Trophoblast cell (in vitro differentiated cells and primary cell): ENCODE results near the gene BICRAL.

ENCODE experiments used
- DNase-seq, 2 donors: peaks; one replicate each; pipeline ENCODE4 v3.0.0-alpha.2; 2016
- H2AFZ ChIP-seq: 2 replicates; pipeline ENCODE4 v1.6.1; 2013; ENCODE audit warnings: low read length, moderate library complexity, mild to moderate bottlenecking; ENCODE audit not compliant: insufficient read depth, poor library complexity
- H2AK5ac ChIP-seq: 2 replicates; pipeline ENCODE4 v1.6.1; 2013; ENCODE audit warnings: mild to moderate bottlenecking, low read length
- H2BK120ac ChIP-seq: 2 replicates; pipeline ENCODE4 v1.6.1; 2013; ENCODE audit warnings: low read length, mild to moderate bottlenecking, moderate library complexity; ENCODE audit not compliant: insufficient read depth, poor library complexity
- H2BK12ac ChIP-seq: 2 replicates; pipeline ENCODE4 v1.6.1; 2013; ENCODE audit warnings: mild to moderate bottlenecking, low read length, moderate library complexity
- H2BK5ac ChIP-seq: 2 replicates; pipeline ENCODE4 v1.6.1; 2013; ENCODE audit warnings: low read length, low read depth, moderate library complexity, mild to moderate bottlenecking; ENCODE audit not compliant: poor library complexity
- H3K14ac ChIP-seq: 2 replicates; pipeline ENCODE4 v1.6.1; 2013; ENCODE audit warnings: mild to moderate bottlenecking, low read length
- H3K18ac ChIP-seq: 2 replicates; pipeline ENCODE4 v1.6.1; 2013; ENCODE audit warnings: mild to moderate bottlenecking, low read length
- H3K23ac ChIP-seq: 2 replicates; pipeline ENCODE4 v1.6.1; 2013; ENCODE audit warnings: low read length
- H3K27ac ChIP-seq: 2 replicates; pipeline ENCODE4 v1.5.1; 2013; ENCODE audit warnings: low read depth, mild to moderate bottlenecking, inconsistent platforms, low read length, moderate library complexity
- H3K27me3 ChIP-seq: 2 replicates; pipeline ENCODE4 v1.6.1; 2013; ENCODE audit warnings: inconsistent platforms, mild to moderate bottlenecking, low read length, moderate library complexity; ENCODE audit not compliant: insufficient read depth
- H3K36me3 ChIP-seq, 2 experiments: 1 replicate in 1 of 2; 2 replicates in 1 of 2; pipeline ENCODE4 v1.6.1; 2013; ENCODE audit warnings: low read length in 2 of 2, mild to moderate bottlenecking in 2 of 2, moderate library complexity in 1 of 2; ENCODE audit not compliant: insufficient read depth in 2 of 2, control insufficient read depth in 1 of 2
- H3K4ac ChIP-seq: 2 replicates; pipeline ENCODE4 v1.6.1; 2013; ENCODE audit warnings: low read depth, mild to moderate bottlenecking, low read length, moderate library complexity
- H3K4me1 ChIP-seq, 2 experiments: 1 replicate in 1 of 2; 2 replicates in 1 of 2; pipeline ENCODE4 v1.6.1; 2013; ENCODE audit warnings: low read length in 2 of 2, mild to moderate bottlenecking in 2 of 2, moderate library complexity in 1 of 2; ENCODE audit not compliant: insufficient read depth in 2 of 2, control insufficient read depth in 1 of 2
- H3K4me2 ChIP-seq: 2 replicates; pipeline ENCODE4 v1.6.1; 2013; ENCODE audit warnings: inconsistent platforms, mild to moderate bottlenecking, low read length, moderate library complexity
- H3K4me3 ChIP-seq: 2 replicates; pipeline ENCODE4 v1.5.1; 2013; ENCODE audit warnings: mild to moderate bottlenecking, low read depth, low read length, inconsistent platforms
- H3K79me1 ChIP-seq: one replicate; pipeline ENCODE4 v1.6.1; 2013; ENCODE audit warnings: low read length
- H3K79me2 ChIP-seq: 2 replicates; pipeline ENCODE4 v1.6.1; 2013; ENCODE audit warnings: low read length, mild to moderate bottlenecking; ENCODE audit not compliant: control insufficient read depth, insufficient read depth, poor library complexity
- H3K9ac ChIP-seq: 2 replicates; pipeline ENCODE4 v1.6.1; 2013; ENCODE audit warnings: mild to moderate bottlenecking, low read length
- H3K9me3 ChIP-seq: 2 replicates; pipeline ENCODE4 v1.6.1; 2013; ENCODE audit warnings: low read depth, mild to moderate bottlenecking, control low read depth, inconsistent platforms, low read length; ENCODE audit not compliant: insufficient read depth
- H4K12ac ChIP-seq: 2 replicates; pipeline ENCODE4 v1.6.1; 2013; ENCODE audit warnings: low read depth, mild to moderate bottlenecking, low read length, moderate library complexity
- H4K8ac ChIP-seq: 2 replicates; pipeline ENCODE4 v1.6.1; 2013; ENCODE audit warnings: low read depth, mild to moderate bottlenecking, low read length, moderate library complexity
- H4K91ac ChIP-seq: one replicate; pipeline ENCODE4 v1.6.1; 2013; ENCODE audit warnings: low read depth, mild to moderate bottlenecking, low read length, moderate library complexity
- WGBS: extraction: QIAGEN DNeasy Blood & Tissue Kit; methylation state at CpG from one replicate; pipeline ENCODE4 v1.1.7; 2013; ENCODE audit warnings: missing lambda C conversion rate; ENCODE audit not compliant: insufficient read length, insufficient coverage; ENCODE audit errors: extremely low coverage; 5-methylcytosine and 5-hydroxymethylcytosine counted together

The BICRAL gene

GRCh38 chr6:42782689-42783176 is 881 bp downstream of the BICRAL start:
- Histone ChIP-seq H3K9me3 (no peaks in the 10 kb centered on the region), H3K23ac (no peak overlapping the region), H3K4me2 (peak overlapping the region; percentile 90), H2BK12ac (peak overlapping the region; percentile 38), H3K79me1 (peaks cover 24% of the 10 kb centered on the region), H3K14ac (peak overlapping the region; percentile 100), H3K36me3 (no peaks in the 10 kb centered on the region), H3K9ac (peak overlapping the region; percentile 100), H3K4me3 (peak overlapping the region; percentile 96), H4K8ac (peak overlapping the region; percentile 100), H4K91ac (peak overlapping the region; percentile 100), H3K4ac (peak overlapping the region; percentile 100), H2BK5ac (peak overlapping the region; percentile 100), H2BK120ac (peak overlapping the region; percentile 100), H3K27me3 (peaks cover 5% of the 10 kb centered on the region), H3K4me1 (peaks cover 2 to 6% of the 10 kb centered on the region in 2 experiments), H3K79me2 (peaks cover 14% of the 10 kb centered on the region), H2AK5ac (peak overlapping the region; percentile 100), H2AFZ (peak overlapping the region; percentile 99), H3K27ac (peak overlapping the region; percentile 98), H3K18ac (peak overlapping the region; percentile 100), H4K12ac (peak overlapping the region; percentile 100)
- no CpG with 5 or more reads among the region's 51 CpGs for WGBS
- peak; percentile 50 to 72 for DNase-seq

GRCh38 chr6:42783177-42783875 is 1.5 kb downstream of the BICRAL start:
- no peaks in the 10 kb centered on the region for H3K36me3 ChIP-seq
- H2BK5ac ChIP-seq: peak overlapping the region; percentile 100
- H2AK5ac ChIP-seq: peak overlapping the region; percentile 100
- peak overlapping the region; percentile 100 for H4K91ac ChIP-seq
- peak overlapping the region; percentile 8 for H2BK12ac ChIP-seq
- peak overlapping the region; percentile 100 for H4K8ac ChIP-seq
- peak overlapping the region; percentile 100 for H3K14ac ChIP-seq
- peak overlapping the region; percentile 90 for H3K4me2 ChIP-seq
- no CpG with 5 or more reads among the region's 79 CpGs for WGBS
- peak overlapping the region; percentile 98 for H3K27ac ChIP-seq
- peak; percentile 38 to 66 for DNase-seq
- peak overlapping the region; percentile 100 for H3K18ac ChIP-seq
- H3K79me1 ChIP-seq: peaks cover 23% of the 10 kb centered on the region
- H3K4ac ChIP-seq: peak overlapping the region; percentile 100
- H3K27me3 ChIP-seq: peaks cover 5% of the 10 kb centered on the region
- peaks cover 1 to 7% of the 10 kb centered on the region in 2 experiments for H3K4me1 ChIP-seq
- H4K12ac ChIP-seq: peak overlapping the region; percentile 100
- peak overlapping the region; percentile 100 for H3K9ac ChIP-seq
- H3K23ac ChIP-seq: no peak overlapping the region
- peak overlapping the region; percentile 100 for H2BK120ac ChIP-seq
- H3K79me2 ChIP-seq: peaks cover 14% of the 10 kb centered on the region
- H3K9me3 ChIP-seq: no peaks in the 10 kb centered on the region
- peak overlapping the region; percentile 99 for H2AFZ ChIP-seq
- peak overlapping the region; percentile 96 for H3K4me3 ChIP-seq

GRCh38 chr6:42783876-42784642 is 2.2 kb downstream of the BICRAL start:
- Histone ChIP-seq H3K4me1 (peaks cover 3 to 4% of the 10 kb centered on the region in 2 experiments), H3K79me2 (peaks cover 14% of the 10 kb centered on the region), H3K9ac (peak overlapping the region; percentile 100), H3K27me3 (peaks cover 5% of the 10 kb centered on the region), H4K8ac (peak overlapping the region; percentile 100), H3K4ac (peak overlapping the region; percentile 100), H2BK12ac (no peak overlapping the region), H4K12ac (peak overlapping the region; percentile 100), H4K91ac (peak overlapping the region; percentile 100), H2BK120ac (peak overlapping the region; percentile 100), H2AK5ac (peak overlapping the region; percentile 100), H3K23ac (no peak overlapping the region), H2AFZ (peak overlapping the region; percentile 99), H3K36me3 (no peaks in the 10 kb centered on the region), H3K4me2 (peak overlapping the region; percentile 90), H2BK5ac (peak overlapping the region; percentile 100), H3K4me3 (peak overlapping the region; percentile 96), H3K9me3 (no peaks in the 10 kb centered on the region), H3K14ac (peak overlapping the region; percentile 100), H3K18ac (peak overlapping the region; percentile 100), H3K79me1 (peaks cover 23% of the 10 kb centered on the region), H3K27ac (peak overlapping the region; percentile 98)
- WGBS: no CpG with 5 or more reads among the region's 10 CpGs
- peak in 1 of 2 donors; percentile 36 for DNase-seq

DNA sequence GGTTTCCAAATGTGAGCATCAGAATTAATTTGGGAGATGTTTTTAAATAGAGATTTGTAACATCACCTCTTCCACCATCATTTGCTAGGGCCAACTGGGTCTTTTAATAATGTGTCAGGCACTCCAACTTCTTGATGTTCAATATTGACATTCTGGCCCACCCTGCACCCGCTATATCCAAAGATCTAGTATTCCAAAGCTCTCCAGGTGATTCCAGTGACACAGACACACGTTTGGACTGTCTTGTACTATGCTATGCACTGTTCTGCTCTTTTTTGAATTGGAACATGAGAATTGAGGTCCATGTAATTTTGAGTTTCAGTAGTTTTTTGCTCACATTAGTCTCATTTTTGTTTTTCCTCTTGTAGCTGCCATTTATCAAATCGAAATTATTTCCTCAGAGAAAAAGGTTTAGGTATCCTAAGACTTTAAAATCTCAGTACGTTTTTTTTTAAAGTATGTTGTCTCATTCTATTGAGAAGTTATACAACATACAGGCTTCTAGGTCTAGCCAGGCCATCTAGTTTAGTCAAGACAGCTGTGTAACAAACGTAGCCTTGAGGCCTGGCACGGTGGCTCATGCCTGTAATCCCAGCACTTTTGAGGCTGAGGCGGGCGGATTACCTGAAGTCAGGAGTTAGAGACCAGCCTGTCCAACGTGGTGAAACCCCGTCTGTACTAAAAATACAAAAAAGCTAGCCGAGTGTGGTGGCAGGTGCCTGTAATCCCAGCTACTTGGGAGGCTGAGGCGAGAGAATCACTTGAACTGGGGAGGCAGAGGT is 3.1 kb downstream of the BICRAL start:
- H3K9me3 ChIP-seq: no peaks in the 10 kb centered on the region
- H3K18ac ChIP-seq: no peak overlapping the region
- H2BK120ac ChIP-seq: no peak overlapping the region
- peaks cover 3 to 4% of the 10 kb centered on the region in 2 experiments for H3K4me1 ChIP-seq
- no peak overlapping the region for H3K27ac ChIP-seq
- H3K79me2 ChIP-seq: peaks cover 14% of the 10 kb centered on the region
- WGBS: no CpG with 5 or more reads among the region's 12 CpGs
- H2AK5ac ChIP-seq: no peak overlapping the region
- H4K8ac ChIP-seq: no peak overlapping the region
- no peak overlapping the region for H4K12ac ChIP-seq
- no peak overlapping the region for H3K9ac ChIP-seq
- H3K14ac ChIP-seq: no peak overlapping the region
- peaks cover 20% of the 10 kb centered on the region for H3K79me1 ChIP-seq
- H3K23ac ChIP-seq: no peak overlapping the region
- no peak overlapping the region for H2BK12ac ChIP-seq
- no peak overlapping the region for H4K91ac ChIP-seq
- no peak overlapping the region for H2BK5ac ChIP-seq
- H3K4ac ChIP-seq: peak overlapping the region; percentile 15
- DNase-seq: no peak
- peak overlapping the region; percentile 73 for H3K4me2 ChIP-seq
- no peak overlapping the region for H2AFZ ChIP-seq
- H3K4me3 ChIP-seq: no peak overlapping the region
- peaks cover 5% of the 10 kb centered on the region for H3K27me3 ChIP-seq
- no peaks in the 10 kb centered on the region for H3K36me3 ChIP-seq
